Measurements from ENCODE around the gene MRPL14. TPM values are rescaled to one million over a fixed set of nuclear protein-coding genes. Genes with fewer than 3 reads are reported as not detected.

The MRPL14 gene
- total RNA-seq (10 to 100 TPM; 10.4 to 11.5 TPM), total RNA-seq (7.8 to 63.2 (median 15.6) reads per million in 172 experiments)
- polyA plus RNA-seq (2013, experiment 1 of 2) = 29.3 TPM
- polyA plus RNA-seq (2013, experiment 2 of 2) = 31.4 TPM

DNA sequence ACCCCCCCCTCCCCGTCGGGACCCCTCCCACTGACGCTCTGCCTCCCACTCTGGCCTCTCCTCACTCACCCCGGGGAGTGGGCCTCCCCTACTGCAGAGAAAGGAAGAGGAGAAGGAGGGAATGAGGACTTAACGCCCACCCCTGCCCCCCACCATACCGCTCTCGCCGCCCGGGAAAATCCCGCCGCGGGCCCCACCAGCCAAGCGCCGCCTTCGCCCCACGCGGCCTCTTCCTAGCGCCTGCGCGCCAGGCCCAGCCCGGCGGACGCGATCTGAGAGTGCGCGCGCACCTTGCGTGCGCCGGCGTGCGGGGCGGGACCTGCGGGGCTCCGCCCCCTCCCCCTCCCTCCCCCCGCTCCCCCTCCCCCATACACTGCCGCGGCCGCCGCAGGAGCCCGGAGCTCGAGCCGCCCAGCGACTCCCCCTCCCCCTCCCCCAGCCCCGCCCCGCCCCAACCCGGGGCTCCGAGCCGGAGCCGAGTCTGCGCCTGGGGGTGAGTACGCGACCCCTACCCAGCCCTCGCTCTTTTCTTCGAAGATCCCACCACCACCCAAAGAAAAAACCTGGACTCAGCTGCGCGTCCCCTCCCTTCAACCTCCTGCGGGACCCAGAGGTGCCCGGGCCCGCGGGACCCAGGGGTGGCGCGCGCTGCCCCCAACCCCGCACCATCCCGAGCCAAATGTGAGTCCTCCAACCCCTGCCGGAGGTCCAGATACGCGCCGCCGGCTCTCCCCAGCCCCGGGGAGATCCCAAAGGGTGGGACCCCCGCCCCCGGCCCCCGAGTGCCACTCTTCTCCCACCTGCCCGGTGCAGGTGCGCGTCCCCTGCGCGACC is at the start of gene MRPL14, which contains the start of gene TMEM63B:
TSS of gene MRPL14 (minus strand) at position 267 of the 834 bp plus-strand sequence. CDS start 10,841 bp downstream, outside the sequence.
TSS of gene TMEM63B (plus strand) at position 369 of the 834 bp plus-strand sequence. CDS start 7,031 bp downstream, outside the sequence.
- peak; percentile 87 for ATAC-seq (ENCODE audit: poor library complexity)
- peak within 1 kb of the TSS; percentile 96 for H3K4me3 ChIP-seq (ENCODE audit: low read length)
- Mint-ChIP-seq H3K4me1 (ENCODE audit: low read depth) (peaks cover 62% of the 10 kb centered on the region), H3K36me3 (ENCODE audit: low read depth) (peaks cover 11% of the 10 kb centered on the region), H3K27ac (peak within 1 kb of the TSS; percentile 90), H3K27me3 (no peaks in the 10 kb centered on the region), H3K4me3 (peak within 1 kb of the TSS; percentile 93), H3K9me3 (no peaks in the 10 kb centered on the region)
- H3K27ac ChIP-seq (ENCODE audit: low read depth in 1 of 2, low read length in 2 of 2) = peak within 1 kb of the TSS; percentile 92
- H3K27me3 ChIP-seq (ENCODE audit: control insufficient read depth in 1 of 2, insufficient read depth in 2 of 2, low read length in 2 of 2) = no peaks in the 10 kb centered on the region
- H3K36me3 ChIP-seq (ENCODE audit: insufficient read depth, low read length) = no peaks in the 10 kb centered on the region
- TF ChIP-seq, protein P1, sequence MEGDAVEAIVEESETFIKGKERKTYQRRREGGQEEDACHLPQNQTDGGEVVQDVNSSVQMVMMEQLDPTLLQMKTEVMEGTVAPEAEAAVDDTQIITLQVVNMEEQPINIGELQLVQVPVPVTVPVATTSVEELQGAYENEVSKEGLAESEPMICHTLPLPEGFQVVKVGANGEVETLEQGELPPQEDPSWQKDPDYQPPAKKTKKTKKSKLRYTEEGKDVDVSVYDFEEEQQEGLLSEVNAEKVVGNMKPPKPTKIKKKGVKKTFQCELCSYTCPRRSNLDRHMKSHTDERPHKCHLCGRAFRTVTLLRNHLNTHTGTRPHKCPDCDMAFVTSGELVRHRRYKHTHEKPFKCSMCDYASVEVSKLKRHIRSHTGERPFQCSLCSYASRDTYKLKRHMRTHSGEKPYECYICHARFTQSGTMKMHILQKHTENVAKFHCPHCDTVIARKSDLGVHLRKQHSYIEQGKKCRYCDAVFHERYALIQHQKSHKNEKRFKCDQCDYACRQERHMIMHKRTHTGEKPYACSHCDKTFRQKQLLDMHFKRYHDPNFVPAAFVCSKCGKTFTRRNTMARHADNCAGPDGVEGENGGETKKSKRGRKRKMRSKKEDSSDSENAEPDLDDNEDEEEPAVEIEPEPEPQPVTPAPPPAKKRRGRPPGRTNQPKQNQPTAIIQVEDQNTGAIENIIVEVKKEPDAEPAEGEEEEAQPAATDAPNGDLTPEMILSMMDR (IDR thresholded peaks at IDR 0.05) = no peak
- CTCF ChIA-PET = interaction anchor here (0.7 to 0.9 kb wide), 2 partner anchors 9 to 141 kb away, joined by 3 read pairs; no protein-coding TSS in a partner anchor
- peak; percentile 79 to 97 (median 89) for DNase-seq
- POLR2A ChIA-PET = interaction anchor here (0.9 kb wide), 1 partner anchor 31 kb away, joined by 3 read pairs; no protein-coding TSS in a partner anchor
- peaks cover 54% of the 10 kb centered on the region for H3K4me1 ChIP-seq (ENCODE audit: insufficient read depth, low read length)
- no peaks in the 10 kb centered on the region for H3K9me3 ChIP-seq (ENCODE audit: control insufficient read depth in 1 of 2, insufficient read depth in 1 of 2, low read length in 2 of 2)
- intact Hi-C loops (cut with DNase I, micrococcal nuclease) = loop anchor here in 1 of 2 experiments (2.0 to 5.0 kb wide), 5 partner anchors 25 to 259 kb away; partner anchors contain the start of genes AARS2, CDC5L and SLC35B2

DNA sequence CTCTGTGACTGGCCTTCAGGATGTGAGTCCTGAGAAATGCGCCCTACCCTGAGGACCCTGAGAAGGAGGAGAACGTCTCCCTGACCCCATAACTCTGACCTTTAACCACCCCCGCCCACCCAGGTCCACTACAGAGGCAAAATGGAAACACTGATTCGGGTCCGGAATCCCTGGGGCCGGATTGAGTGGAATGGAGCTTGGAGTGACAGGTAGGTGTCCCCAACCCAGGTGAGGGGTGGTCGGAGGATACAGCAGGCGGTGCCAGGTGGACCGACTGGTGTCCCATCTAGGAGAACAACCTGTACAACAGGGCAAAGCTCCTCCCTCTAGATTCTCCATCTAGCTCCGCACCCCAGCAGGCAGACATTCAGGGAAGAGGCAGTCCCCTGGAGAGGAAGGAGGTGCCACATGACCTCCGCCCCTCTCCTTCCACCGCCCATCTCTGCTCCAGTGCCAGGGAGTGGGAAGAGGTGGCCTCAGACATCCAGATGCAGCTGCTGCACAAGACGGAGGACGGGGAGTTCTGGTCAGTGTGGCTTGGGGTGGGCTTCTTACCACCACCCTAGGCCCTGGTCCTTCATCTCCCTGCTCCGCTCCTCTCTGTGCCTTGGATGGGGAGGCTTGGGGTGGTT is 49.0 kb upstream of the MRPL14 start:
- TF ChIP-seq, protein P1 (IDR thresholded peaks at IDR 0.05) = no peak
- Histone ChIP-seq H3K27me3 (ENCODE audit: control insufficient read depth in 1 of 2, insufficient read depth in 2 of 2, low read length in 2 of 2) (peaks cover under 1 to 5% of the 10 kb centered on the region in 2 experiments), H3K4me3 (ENCODE audit: low read length) (no peak overlapping the region), H3K9me3 (ENCODE audit: control insufficient read depth in 1 of 2, insufficient read depth in 1 of 2, low read length in 2 of 2) (no peaks in the 10 kb centered on the region), H3K4me1 (ENCODE audit: insufficient read depth, low read length) (peaks cover 13% of the 10 kb centered on the region), H3K36me3 (ENCODE audit: insufficient read depth, low read length) (no peaks in the 10 kb centered on the region), H3K27ac (ENCODE audit: low read depth in 1 of 2, low read length in 2 of 2) (no peak overlapping the region)
- Mint-ChIP-seq H3K4me3 (no peak overlapping the region), H3K36me3 (ENCODE audit: low read depth) (no peaks in the 10 kb centered on the region), H3K27me3 (no peaks in the 10 kb centered on the region), H3K9me3 (no peaks in the 10 kb centered on the region), H3K27ac (no peak overlapping the region), H3K4me1 (ENCODE audit: low read depth) (peaks cover 17% of the 10 kb centered on the region)
- ChIA-PET CTCF (no interaction called here), POLR2A (no interaction called here)
- intact Hi-C loops (cut with DNase I, micrococcal nuclease) = no loop called here
- ATAC-seq (ENCODE audit: poor library complexity) = no peak
- no peak for DNase-seq
